GM18861 (cell line): ENCODE data around the gene ZNF776.
"Not testable (repeated sequence)": the region's sequence is repeated elsewhere in the genome, so short reads cannot be mapped to it uniquely, and the experiment has no call there.

Experiments used
- ATAC-seq: cut with Tn5 transposase; IDR thresholded peaks from one replicate; pipeline ENCODE4 v1.9.1; 2021; ENCODE audit not compliant: unreplicated experiment

ZNF776 gene

DNA sequence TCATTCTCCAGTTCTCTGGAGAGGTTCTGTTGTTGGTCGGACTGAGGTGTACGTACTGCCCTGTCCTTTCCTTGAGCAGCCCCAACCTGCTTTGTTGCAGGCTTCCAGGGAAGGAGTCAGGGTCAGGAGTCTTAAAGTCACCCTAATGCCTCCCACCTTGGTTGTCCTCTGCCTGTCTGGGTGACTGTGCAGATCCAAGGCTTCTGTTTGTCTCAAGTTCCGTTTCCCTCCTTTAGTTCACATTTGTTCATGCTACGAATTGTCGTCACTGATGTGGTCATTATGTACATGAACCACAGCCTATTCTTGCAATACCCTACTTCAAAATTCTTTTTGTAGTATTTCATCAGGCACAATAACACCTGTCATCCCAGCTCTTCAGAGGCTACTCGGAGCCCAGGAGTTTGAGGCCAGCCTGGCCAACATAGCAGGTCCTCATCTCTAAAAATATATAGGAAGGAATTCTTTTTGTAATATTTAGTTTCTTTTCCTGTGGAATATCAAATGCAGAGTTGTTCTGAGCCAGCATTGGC lies 30.2 kb downstream of the ZNF776 start:
- no peak for ATAC-seq

DNA sequence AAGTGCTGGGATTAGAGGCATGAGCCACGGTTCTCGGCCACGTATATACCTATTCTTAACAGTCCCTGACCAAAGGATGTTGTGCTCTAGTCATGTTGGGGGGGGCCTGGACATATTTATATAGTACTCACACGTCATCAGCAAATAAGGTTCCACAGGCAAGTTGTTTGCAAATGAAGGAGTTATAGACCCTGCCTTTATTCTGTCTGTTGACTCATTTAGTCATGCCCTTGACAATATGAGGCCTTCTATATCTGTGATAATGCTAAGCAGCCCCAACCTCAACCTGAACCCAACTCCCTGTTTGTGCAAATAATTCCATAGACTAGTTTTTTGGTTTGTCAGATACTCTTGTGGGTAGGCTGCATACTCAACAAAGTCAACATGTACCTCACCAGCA lies 31.7 kb downstream of the ZNF776 start:
- ATAC-seq, result no peak

- no peak for ATAC-seq
These were observed 32.7 kb downstream of the ZNF776 start for GRCh38 chr19:57779220-57779845.

DNA sequence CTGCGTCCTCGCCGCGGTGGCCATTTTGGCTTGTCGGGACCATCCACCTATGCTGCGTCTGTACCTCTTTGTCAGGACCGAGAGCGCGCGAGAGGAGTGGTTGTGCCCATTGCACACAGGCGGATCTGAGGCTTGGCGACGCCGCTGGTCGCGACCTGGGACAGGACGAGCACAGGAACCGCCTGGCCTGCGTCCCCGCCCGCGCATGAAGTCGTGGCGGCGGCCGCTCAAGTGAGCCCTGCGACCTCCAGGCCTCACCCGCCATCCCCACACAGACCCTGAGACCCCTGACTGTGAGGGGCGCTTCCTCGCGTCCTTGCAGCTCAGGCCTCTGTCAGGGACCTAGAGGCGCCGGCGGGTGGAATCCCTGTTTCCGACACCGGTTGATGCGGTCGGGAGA lies 39.7 kb downstream of the ZNF776 start:
- no peak for ATAC-seq

DNA sequence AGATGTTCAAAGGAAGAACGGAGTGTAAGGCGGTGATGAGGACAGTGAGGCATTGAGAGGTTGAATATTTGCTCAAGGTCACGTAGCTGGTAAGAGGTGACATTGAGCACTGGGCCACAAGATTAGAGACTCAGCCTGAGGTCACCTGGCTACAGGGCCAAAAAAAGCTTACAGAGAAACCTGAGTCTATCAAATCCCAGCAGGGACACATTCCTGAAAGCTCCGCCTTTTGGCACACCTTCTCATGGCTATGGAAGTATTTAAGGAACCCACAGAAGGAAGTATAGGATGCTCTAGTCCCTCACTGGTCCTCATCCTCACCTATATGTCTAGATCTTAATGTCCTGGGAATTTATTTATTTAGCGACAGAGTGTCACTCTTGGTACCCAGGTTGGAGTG lies 40.3 kb downstream of the ZNF776 start:
- ATAC-seq, result no peak

DNA sequence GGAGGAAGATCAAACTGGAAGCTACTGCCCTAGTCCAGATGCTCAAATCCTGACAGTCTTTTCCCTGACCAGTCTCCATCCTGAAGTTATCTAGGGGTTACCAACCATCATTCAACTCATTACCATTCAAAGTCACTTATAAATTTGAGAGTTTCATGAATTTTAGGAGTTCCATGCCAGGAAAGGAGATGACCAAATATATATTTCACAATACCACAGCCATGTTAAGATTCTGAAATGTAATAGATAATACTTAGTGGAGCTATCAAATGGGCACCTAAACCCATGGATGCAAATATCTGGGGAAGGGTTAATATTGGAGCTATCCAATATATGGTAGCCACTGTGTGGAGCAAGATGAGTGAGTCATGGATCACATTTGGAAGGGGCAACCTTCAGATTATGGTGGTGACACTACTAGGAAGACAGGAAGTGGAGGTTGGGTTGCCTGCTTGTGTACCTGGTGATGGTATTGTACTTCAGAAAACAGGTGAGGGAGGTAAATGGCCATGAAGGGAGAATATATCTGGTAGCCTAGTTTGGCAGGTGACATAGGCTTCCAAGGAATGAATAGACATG lies 41.6 kb downstream of the ZNF776 start:
- no peak for ATAC-seq

- ATAC-seq, result no peak
These were observed 42.7 kb downstream of the ZNF776 start for GRCh38 chr19:57789288-57789687.

DNA sequence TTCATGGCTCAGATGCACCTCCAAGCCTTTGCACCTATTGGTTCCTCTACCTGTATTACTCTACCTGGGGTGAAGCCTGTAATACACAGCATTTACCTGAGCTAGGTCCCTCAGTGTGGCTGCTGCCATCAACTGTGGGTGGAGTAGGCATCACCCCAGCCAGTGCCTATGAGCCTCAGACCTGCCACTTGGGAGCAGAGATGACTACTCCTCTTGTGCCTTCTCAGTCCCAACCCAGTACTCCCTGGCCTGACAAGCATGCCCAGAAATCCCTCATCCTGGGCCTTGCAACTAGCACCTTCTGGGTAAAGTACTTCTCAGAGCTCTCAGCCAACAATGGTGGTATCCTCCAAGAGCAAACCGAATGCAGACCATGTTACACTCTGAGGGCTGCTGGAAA lies 50.0 kb downstream of the ZNF776 start:
- not testable (repeated sequence) for ATAC-seq

GRCh38 chr19:57800696-57801095 lies 54.1 kb downstream of the ZNF776 start:
- no peak for ATAC-seq

DNA sequence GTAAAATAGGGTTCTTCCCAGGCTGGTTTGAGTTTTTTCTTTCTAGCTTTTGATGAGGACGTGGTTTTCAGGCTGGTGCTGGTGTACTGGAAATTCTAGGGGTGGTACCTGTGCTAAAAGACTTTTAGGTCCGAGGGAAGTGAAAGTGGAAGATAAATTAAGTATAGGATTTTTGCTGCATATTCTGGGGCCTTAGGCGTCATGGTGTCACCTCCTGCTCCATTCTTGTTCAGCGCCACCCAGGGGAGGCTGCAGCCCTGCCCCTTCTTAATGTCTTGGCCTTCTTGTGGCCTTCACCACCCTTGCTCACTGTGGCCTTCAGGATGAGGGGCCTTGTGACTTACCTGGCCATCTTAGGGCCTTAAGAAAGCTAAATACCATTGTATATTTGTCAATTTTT lies 55.7 kb downstream of the ZNF776 start:
- no peak for ATAC-seq

DNA sequence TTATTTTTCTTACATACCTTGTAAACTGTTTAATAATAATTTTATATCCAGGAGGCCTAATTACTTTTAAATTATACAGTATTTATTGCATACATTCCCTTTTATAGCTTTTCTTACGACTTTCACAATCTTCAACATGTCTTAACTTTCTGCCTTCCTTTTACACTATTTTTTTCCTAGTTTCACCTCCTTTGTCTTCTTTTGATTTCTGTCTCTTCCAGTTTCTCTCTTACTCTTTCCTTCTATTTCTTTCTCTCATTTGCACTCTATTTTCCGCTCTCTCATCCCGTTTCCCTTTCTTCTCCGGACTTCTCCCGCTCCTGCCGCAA lies 56.6 kb downstream of the ZNF776 start:
- ATAC-seq, result no peak

- no peak for ATAC-seq
These were observed 57.1 kb downstream of the ZNF776 start for GRCh38 chr19:57803594-57804325.

DNA sequence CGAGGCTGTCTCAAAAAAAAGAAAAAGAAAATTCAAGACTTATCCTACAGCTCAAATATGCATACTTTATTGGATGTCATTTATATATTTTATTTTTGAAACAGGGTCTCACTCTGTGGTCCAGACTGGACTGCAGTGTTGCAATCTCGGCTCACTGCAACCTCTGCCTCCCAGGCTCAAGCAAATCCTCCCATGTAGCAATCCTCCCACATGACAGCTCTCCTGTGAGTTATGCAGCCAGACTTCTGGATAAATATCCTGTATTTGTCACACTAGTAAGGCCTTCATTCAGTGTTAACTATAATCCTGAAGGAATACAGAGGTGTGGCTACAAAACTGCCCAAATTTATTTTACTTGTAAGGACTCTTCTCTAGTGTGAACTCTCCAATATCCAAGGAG lies 60.9 kb downstream of the ZNF776 start:
- ATAC-seq, result no peak
